Transverse colon (tissue), 4 donors: ENCODE results near the gene ELOVL1. TPM values are rescaled to one million over a fixed set of nuclear protein-coding genes. Genes with fewer than 3 reads are reported as not detected.

ENCODE experiments used
- DNase-seq: peaks from one replicate; pipeline ENCODE4 v3.0.0-alpha.2; 2019
- H3K27ac ChIP-seq, 4 donors: fragments of 200-600 bp; sonication (generic); 2 replicates each; pipeline ENCODE4 v1.5.1; 2016 to 2018; ENCODE audit warnings: inconsistent platforms in 4 of 4
- H3K27me3 ChIP-seq: fragments of 200-600 bp; sonication (generic); 2 replicates; pipeline ENCODE4 v1.5.1; 2017; ENCODE audit warnings: inconsistent platforms
- H3K36me3 ChIP-seq, 4 donors: fragments of 200-600 bp; sonication (generic); 2 replicates each; pipeline ENCODE4 v1.5.1; 2017 to 2019; ENCODE audit warnings: inconsistent platforms in 4 of 4
- H3K4me1 ChIP-seq, 4 donors: fragments of 200-600 bp; sonication (generic); 2 replicates each; pipeline ENCODE4 v1.5.1; 2017 to 2020; ENCODE audit warnings: inconsistent platforms in 4 of 4
- H3K4me3 ChIP-seq, 4 donors: fragments of 200-600 bp; sonication (generic); 1 replicate in 1 of 4; 2 replicates in 3 of 4; pipeline versions ENCODE4 v1.5.1 to v1.6.1; 2017 to 2019; ENCODE audit warnings: inconsistent platforms in 4 of 4
- H3K9me3 ChIP-seq, 2 donors: fragments of 200-600 bp; sonication (generic); 2 replicates each; pipeline ENCODE4 v1.5.1; 2017 to 2019; ENCODE audit warnings: inconsistent platforms in 2 of 2
- CTCF ChIP-seq, 5 experiments: fragments of 200-600 bp in 3 of 5; fragments of 450-650 bp in 2 of 5; sonication (generic) in 3 of 5; IDR thresholded peaks; 1 replicate in 2 of 5; 2 replicates in 3 of 5; pipeline ENCODE4 v1.5.1; 2016 to 2017; ENCODE audit warnings: antibody characterized with exemption in 5 of 5, inconsistent platforms in 3 of 5, mild to moderate bottlenecking in 2 of 5, moderate library complexity in 1 of 5
- EP300 ChIP-seq: sonication (generic); formaldehyde crosslinking; IDR thresholded peaks from one replicate; pipeline ENCODE4 v1.6.1; 2017; ENCODE audit warnings: antibody characterized with exemption, low read depth
- POLR2A ChIP-seq: fragments of 450-650 bp; IDR thresholded peaks from one replicate; pipeline ENCODE4 v1.6.1; 2016; ENCODE audit warnings: antibody characterized with exemption, mild to moderate bottlenecking, moderate library complexity
- POLR2AphosphoS5 ChIP-seq, 3 donors: sonication (generic); formaldehyde crosslinking; IDR thresholded peaks; one replicate each; pipeline ENCODE4 v1.6.1; 2016; ENCODE audit warnings: antibody characterized with exemption in 3 of 3
- WGBS, 2 donors: methylation state at CpG; one replicate each; pipeline ENCODE4 v1.1.5; 2018; ENCODE audit warnings: low coverage in 1 of 2; 5-methylcytosine and 5-hydroxymethylcytosine counted together
- in situ Hi-C, 4 donors: fragments of 200-750 bp; cut with MboI; loops; one replicate each; pipeline versions ENCODE4 v1.15.0 to v1.15.1; 2017; ENCODE audit warnings: low sequenced_read_pairs in 3 of 4, low pct_ligation_motif_present in 1 of 4, low pct_unique_long_range_greater_than_20kb in 1 of 4
- intact Hi-C: fragments of 100-400 bp; cut with DNase I; formaldehyde crosslinking; loops from one replicate; pipeline ENCODE4 v1.15.1; 2023; ENCODE audit warnings: low total_unique reads
- total RNA-seq, 4 donors: library from RNA; depleted of rRNA; stranded (reverse); fragments of >200 nt; gene quantifications; one replicate each; pipeline ENCODE4 v1.1.0, GENCODE V29; 2016

Gene ELOVL1
- total RNA-seq, 4 donors from 2014 or later = 58.4 to 114 (median 99.5) TPM

- H3K4me1 ChIP-seq = peaks cover 0 to 22% (median 7%) of the 10 kb centered on the region in 4 donors
- intact Hi-C loops = no loop called here
- no peak for DNase-seq
- H3K27me3 ChIP-seq = no peaks in the 10 kb centered on the region
- TF ChIP-seq EP300 = no peak
- TF ChIP-seq POLR2A = no peak
- no peak for TF ChIP-seq CTCF (IDR thresholded peaks at IDR 0.05)
- TF ChIP-seq POLR2AphosphoS5 (IDR thresholded peaks at IDR 0.05) = no peak
- no peak overlapping the region for H3K4me3 ChIP-seq
- 64 to 72% methylated on average over 3 to 4 of the region's 4 CpGs for WGBS, 2 donors
- peak overlapping the region in 2 of 4 donors; percentile 42 to 58 for H3K27ac ChIP-seq
- no peaks in the 10 kb centered on the region for H3K36me3 ChIP-seq
- H3K9me3 ChIP-seq = no peaks in the 10 kb centered on the region
- in situ Hi-C loops = no loop called here
These were observed 23.5 kb downstream of the ELOVL1 start for GRCh38 chr1:43344267-43344850.

GRCh38 chr1:43340559-43340958, 27.3 kb downstream of the ELOVL1 start:
- H3K4me1 ChIP-seq = peaks cover 0 to 10% (median 2%) of the 10 kb centered on the region in 4 donors
- no peak for DNase-seq
- no peak overlapping the region for H3K27ac ChIP-seq
- TF ChIP-seq POLR2AphosphoS5 (IDR thresholded peaks at IDR 0.05) = no peak
- no peak for TF ChIP-seq POLR2A
- no peak for TF ChIP-seq CTCF (IDR thresholded peaks at IDR 0.05)
- TF ChIP-seq EP300 = no peak
- H3K9me3 ChIP-seq = no peaks in the 10 kb centered on the region
- no peak overlapping the region for H3K4me3 ChIP-seq
- WGBS, 2 donors = 53 to 67% methylated on average over 1 of the region's 1 CpG
- H3K36me3 ChIP-seq = no peaks in the 10 kb centered on the region
- H3K27me3 ChIP-seq = no peaks in the 10 kb centered on the region
- intact Hi-C loops = no loop called here
- in situ Hi-C loops = no loop called here

GRCh38 chr1:43339584-43340232, 28.1 kb downstream of the ELOVL1 start:
- TF ChIP-seq POLR2A (no peak), CTCF (IDR thresholded peaks at IDR 0.05) (no peak), EP300 (no peak), POLR2AphosphoS5 (IDR thresholded peaks at IDR 0.05) (no peak)

GRCh38 chr1:43338001-43338400, 29.8 kb downstream of the ELOVL1 start:
- H3K9me3 ChIP-seq = no peaks in the 10 kb centered on the region
- in situ Hi-C loops = no loop called here
- H3K4me1 ChIP-seq = no peaks in the 10 kb centered on the region
- TF ChIP-seq POLR2AphosphoS5 (IDR thresholded peaks at IDR 0.05) = no peak
- TF ChIP-seq EP300 = no peak
- no peak for TF ChIP-seq CTCF (IDR thresholded peaks at IDR 0.05)
- TF ChIP-seq POLR2A = no peak
- no peaks in the 10 kb centered on the region for H3K36me3 ChIP-seq
- no peak overlapping the region for H3K27ac ChIP-seq
- intact Hi-C loops = no loop called here
- WGBS, 2 donors = 74% methylated on average over 5 of the region's 5 CpGs; no CpG with 5 or more reads in 1 of the 2 donors
- H3K4me3 ChIP-seq = no peak overlapping the region
- DNase-seq = no peak
- H3K27me3 ChIP-seq = no peaks in the 10 kb centered on the region

More at GRCh38 chr1:43339584-43340232, 28.1 kb downstream of the ELOVL1 start:
- Histone ChIP-seq H3K9me3 (no peaks in the 10 kb centered on the region), H3K27ac (no peak overlapping the region), H3K4me1 (peaks cover 0 to 2% (median under 1%) of the 10 kb centered on the region in 4 donors), H3K4me3 (no peak overlapping the region), H3K36me3 (no peaks in the 10 kb centered on the region), H3K27me3 (no peaks in the 10 kb centered on the region)
- 94% methylated on average over 6 of the region's 6 CpGs; no CpG with 5 or more reads in 1 of the 2 donors for WGBS, 2 donors
- DNase-seq = no peak
- in situ Hi-C loops = no loop called here
- intact Hi-C loops = no loop called here
